Measurements from ENCODE around the gene CCDC88B.

DNA sequence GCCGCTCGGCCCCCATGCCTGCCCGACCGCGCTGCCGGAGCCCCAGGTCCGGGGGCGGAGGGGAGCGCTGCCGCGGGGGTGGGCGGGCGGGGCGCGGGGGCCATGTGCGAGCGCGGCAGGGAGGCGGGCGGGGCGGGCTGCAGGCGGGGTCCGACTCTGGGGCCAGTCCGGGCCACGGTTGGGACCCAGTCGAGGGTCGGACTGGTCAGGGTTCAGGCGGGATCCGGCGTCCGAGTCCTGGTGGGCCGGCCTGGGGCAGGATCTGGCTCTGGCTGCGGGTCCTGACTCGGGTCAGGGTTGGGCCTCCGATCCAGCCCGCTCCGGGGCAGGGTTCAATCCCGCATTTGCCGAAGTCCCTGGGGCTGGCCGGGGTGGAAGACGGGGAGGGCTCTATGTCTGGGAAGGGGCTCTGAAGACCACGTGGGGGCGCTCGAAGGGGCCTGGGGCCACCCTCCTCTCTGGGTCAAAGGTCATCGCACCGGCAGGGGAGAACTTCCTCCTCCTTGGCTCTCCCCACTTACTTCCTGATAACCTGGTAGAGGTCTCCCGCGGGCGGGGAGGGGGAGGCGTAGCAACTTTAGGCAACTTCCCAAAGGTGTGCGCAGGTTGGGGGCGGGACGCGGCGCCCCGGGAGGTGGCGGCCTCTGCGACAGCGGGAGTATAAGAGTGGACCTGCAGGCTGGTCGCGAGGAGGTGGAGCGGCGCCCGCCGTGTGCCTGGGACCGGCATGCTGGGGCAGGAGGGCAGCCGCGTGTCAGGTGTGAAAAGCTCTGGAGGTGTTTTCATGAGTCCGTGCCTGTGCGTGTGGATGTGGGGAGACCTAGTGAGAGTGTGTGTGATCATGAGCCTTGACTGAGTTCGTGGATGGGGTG, 34.1 kb upstream of the CCDC88B start:
- TF ChIP-seq, protein P1, sequence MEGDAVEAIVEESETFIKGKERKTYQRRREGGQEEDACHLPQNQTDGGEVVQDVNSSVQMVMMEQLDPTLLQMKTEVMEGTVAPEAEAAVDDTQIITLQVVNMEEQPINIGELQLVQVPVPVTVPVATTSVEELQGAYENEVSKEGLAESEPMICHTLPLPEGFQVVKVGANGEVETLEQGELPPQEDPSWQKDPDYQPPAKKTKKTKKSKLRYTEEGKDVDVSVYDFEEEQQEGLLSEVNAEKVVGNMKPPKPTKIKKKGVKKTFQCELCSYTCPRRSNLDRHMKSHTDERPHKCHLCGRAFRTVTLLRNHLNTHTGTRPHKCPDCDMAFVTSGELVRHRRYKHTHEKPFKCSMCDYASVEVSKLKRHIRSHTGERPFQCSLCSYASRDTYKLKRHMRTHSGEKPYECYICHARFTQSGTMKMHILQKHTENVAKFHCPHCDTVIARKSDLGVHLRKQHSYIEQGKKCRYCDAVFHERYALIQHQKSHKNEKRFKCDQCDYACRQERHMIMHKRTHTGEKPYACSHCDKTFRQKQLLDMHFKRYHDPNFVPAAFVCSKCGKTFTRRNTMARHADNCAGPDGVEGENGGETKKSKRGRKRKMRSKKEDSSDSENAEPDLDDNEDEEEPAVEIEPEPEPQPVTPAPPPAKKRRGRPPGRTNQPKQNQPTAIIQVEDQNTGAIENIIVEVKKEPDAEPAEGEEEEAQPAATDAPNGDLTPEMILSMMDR (IDR thresholded peaks at IDR 0.05) = peak in 1 of 3 experiments; percentile 10
- TF ChIP-seq POLR2A (IDR thresholded peaks at IDR 0.05; ENCODE audit: low read depth) (no peak), POLR2AphosphoS5 (IDR thresholded peaks at IDR 0.05) (no peak), EP300 (IDR thresholded peaks at IDR 0.05) (no peak)

All from esophagus muscularis mucosa (tissue), 4 donors.